ENCODE results near the gene SET.
A peak's percentile ranks its signal among the peaks of the same experiment; 100 is the strongest.

The SET gene

GRCh38 chr9:128731093-128731492, 42.1 kb downstream of the SET start:
- no peak for DNase-seq (ENCODE audit: low spot score)

- no peak for DNase-seq (ENCODE audit: low spot score)
Measured at GRCh38 chr9:128731691-128732090, 42.7 kb downstream of the SET start.

GRCh38 chr9:128732576-128732975, 43.6 kb downstream of the SET start:
- no peak for DNase-seq (ENCODE audit: low spot score)

GRCh38 chr9:128733256-128733655, 44.2 kb downstream of the SET start:
- peak; percentile 78 for DNase-seq (ENCODE audit: low spot score)

- DNase-seq (ENCODE audit: low spot score): no peak
Measured at GRCh38 chr9:128735373-128735772, 46.4 kb downstream of the SET start.

GRCh38 chr9:128742401-128742800, 53.4 kb downstream of the SET start:
- no peak for DNase-seq (ENCODE audit: low spot score)

- no peak for DNase-seq (ENCODE audit: low spot score)
Measured at GRCh38 chr9:128743421-128743820, 54.4 kb downstream of the SET start.

Measured in hepatic stellate cell (primary cell).